IPS-15b (cell line): ENCODE results near the gene KRT39.
"Not testable (repeated sequence)": the region's sequence is repeated elsewhere in the genome, so short reads cannot be mapped to it uniquely, and the experiment has no call there.

Experiments
- H3K27me3 ChIP-seq: one replicate; pipeline ENCODE4 v1.6.1; 2013; ENCODE audit warnings: low read length; ENCODE audit not compliant: control insufficient read depth, insufficient read depth
- H3K36me3 ChIP-seq: one replicate; pipeline ENCODE4 v1.6.1; 2013; ENCODE audit warnings: low read length; ENCODE audit not compliant: control insufficient read depth, insufficient read depth
- H3K4me1 ChIP-seq: one replicate; pipeline ENCODE4 v1.6.1; 2013; ENCODE audit warnings: mild to moderate bottlenecking, low read length; ENCODE audit not compliant: control insufficient read depth, insufficient read depth
- H3K4me3 ChIP-seq: one replicate; pipeline ENCODE4 v1.5.1; 2013; ENCODE audit warnings: low read depth, low read length
- H3K9ac ChIP-seq: one replicate; pipeline ENCODE4 v1.6.1; 2013; ENCODE audit warnings: low read depth, mild to moderate bottlenecking, low read length
- H3K9me3 ChIP-seq: one replicate; pipeline ENCODE4 v1.6.1; 2013; ENCODE audit warnings: mild to moderate bottlenecking, low read length; ENCODE audit not compliant: control insufficient read depth, insufficient read depth

Gene KRT39

DNA sequence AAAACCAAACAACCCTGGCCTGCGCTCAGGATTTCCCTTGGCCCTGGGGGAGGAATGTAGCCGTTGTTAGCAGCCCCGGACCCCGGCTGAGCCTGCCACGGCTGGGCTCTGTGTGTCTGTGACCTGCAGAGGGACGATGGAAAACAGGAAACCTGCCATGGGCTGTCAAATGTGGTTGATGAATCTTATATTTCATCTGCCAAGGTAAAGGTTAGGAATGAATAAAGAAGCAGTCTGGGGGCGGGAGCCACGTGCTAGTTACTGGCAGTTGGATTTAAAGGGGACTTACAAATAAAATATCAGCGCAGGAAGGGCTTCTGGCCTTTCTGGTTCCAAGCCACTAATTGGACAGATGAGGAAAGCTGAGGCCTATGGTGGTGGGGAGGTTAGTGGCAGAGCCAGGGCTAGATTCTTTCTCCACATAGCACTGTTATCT, 29.3 kb downstream of the KRT39 start, which contains the start of gene KRT23:
Gene KRT23 (minus strand): TSS at position 263 of the 436 bp plus-strand sequence. CDS start 1,043 bp downstream, outside the sequence.
- Histone ChIP-seq H3K27me3 (no peaks in the 10 kb centered on the region), H3K4me3 (no peak within 1 kb of the TSS), H3K4me1 (peaks cover 7% of the 10 kb centered on the region), H3K9me3 (no peaks in the 10 kb centered on the region), H3K36me3 (no peaks in the 10 kb centered on the region), H3K9ac (no peak within 1 kb of the TSS)

DNA sequence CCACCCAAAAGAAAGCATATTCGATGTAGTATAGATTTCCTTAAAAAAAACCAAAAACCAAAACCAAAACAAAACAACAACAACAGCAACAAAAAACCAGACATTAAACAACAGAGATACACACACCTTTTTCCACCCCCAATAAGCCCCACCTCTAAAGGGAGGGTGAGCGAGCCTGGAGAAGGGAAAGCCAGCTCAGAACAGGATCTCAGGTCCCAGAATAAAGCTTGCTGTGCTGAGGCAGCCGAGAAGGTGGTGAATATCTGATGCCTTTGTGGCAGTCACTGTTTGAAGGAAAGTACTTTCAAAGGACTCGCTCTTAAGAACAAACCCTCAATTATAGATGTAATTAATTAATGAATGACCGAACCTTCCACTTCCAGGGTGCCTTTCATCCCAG, 29.8 kb downstream of the KRT39 start:
- H3K27me3 ChIP-seq: no peaks in the 10 kb centered on the region
- no peak overlapping the region for H3K9ac ChIP-seq
- no peak overlapping the region for H3K4me3 ChIP-seq
- peaks cover 7% of the 10 kb centered on the region for H3K4me1 ChIP-seq
- no peaks in the 10 kb centered on the region for H3K36me3 ChIP-seq
- no peaks in the 10 kb centered on the region for H3K9me3 ChIP-seq

DNA sequence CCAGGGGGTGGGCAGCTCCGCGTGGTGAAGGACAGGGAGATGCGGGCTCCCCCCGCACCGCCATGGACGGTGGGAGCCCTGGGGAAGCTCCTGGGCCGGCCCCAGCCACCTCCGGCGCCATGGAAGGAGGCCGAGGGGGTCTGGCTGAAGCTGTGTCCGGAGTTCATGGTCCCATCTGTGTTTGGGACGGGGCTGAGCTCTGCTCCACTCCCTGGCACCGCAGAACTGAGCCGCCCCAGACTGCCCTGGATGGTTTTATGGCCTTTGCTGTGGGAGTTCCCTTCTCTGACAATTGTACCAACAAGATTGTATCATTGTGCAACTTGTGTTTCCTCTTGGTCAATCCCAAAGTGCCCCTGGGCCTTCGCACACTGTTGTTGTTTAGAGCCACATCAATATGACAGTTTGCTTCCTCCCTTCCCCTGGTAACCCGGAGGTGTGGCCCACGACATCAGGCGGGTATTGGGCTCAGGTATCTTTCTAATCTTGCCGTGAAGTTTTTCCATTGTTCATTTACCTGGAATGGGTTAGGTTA, 30.2 kb downstream of the KRT39 start:
- H3K9me3 ChIP-seq: no peaks in the 10 kb centered on the region
- H3K4me1 ChIP-seq: peaks cover 7% of the 10 kb centered on the region
- no peak overlapping the region for H3K4me3 ChIP-seq
- no peak overlapping the region for H3K9ac ChIP-seq
- no peaks in the 10 kb centered on the region for H3K36me3 ChIP-seq
- no peaks in the 10 kb centered on the region for H3K27me3 ChIP-seq

DNA sequence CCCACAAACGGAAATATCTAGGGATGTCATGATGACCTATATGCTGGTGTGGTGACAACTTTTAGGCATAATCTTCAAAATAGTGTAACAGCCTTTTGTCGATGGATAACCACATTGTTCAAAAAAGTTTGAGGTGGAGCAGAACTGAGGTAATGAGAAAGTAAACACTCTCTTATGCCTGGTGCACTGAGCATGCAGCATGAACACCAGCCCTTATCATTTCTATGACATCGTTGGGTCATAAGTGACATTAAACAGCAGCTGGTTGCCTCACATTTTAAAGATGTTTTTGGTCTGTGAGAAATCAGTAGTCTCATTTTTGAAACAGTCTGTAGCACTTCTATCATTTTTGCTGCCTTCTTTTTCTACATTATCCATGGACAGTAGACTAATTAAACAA, 31.1 kb downstream of the KRT39 start:
- no peak overlapping the region for H3K9ac ChIP-seq
- no peaks in the 10 kb centered on the region for H3K27me3 ChIP-seq
- H3K4me1 ChIP-seq: peaks cover 7% of the 10 kb centered on the region
- H3K36me3 ChIP-seq: no peaks in the 10 kb centered on the region
- H3K4me3 ChIP-seq: no peak overlapping the region
- no peaks in the 10 kb centered on the region for H3K9me3 ChIP-seq

DNA sequence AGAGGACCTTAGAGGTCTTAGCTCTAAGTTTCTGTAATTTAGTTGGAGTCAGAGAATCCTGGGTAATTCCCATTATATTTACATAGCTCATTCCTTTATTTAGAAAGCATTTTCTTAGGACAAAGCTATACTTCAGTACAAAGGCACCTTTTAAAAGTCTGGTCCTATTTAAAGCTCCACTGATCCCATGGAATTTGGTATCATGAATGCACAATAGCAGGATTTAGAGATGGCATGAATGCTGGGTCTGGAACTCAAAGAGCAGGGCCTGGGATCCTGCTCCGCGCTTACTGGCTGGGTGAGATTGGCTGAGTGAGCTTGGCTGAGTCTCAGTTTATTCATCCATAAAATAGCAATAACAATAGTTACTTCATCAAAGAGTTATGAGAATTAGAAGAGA, 34.1 kb downstream of the KRT39 start:
- no peaks in the 10 kb centered on the region for H3K27me3 ChIP-seq
- no peak overlapping the region for H3K4me3 ChIP-seq

DNA sequence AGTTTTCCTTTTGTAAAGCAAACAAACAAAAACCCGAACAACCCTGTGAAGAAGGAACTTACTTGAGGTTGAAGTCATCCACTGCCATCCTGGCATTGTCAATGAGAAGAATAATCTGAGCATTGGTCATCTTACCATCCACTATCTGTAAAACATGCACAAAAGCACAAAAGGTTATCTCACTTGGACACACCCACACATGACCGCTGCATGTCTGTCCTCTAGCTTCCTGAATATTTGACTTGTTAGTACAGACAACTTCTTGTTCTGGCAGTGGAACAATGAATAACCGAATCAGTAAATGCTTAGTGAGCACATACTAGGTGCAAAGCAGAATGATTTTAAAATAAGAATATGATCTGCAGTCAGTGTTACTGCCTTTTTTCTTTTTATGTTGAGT, 35.4 kb downstream of the KRT39 start:
- Histone ChIP-seq H3K9ac (no peak overlapping the region), H3K4me3 (no peak overlapping the region), H3K9me3 (no peaks in the 10 kb centered on the region), H3K36me3 (no peaks in the 10 kb centered on the region), H3K27me3 (no peaks in the 10 kb centered on the region), H3K4me1 (no peaks in the 10 kb centered on the region)

More for the DNA sequence above, 34.1 kb downstream of the KRT39 start:
- H3K9me3 ChIP-seq: no peaks in the 10 kb centered on the region
- peaks cover 7% of the 10 kb centered on the region for H3K4me1 ChIP-seq
- no peaks in the 10 kb centered on the region for H3K36me3 ChIP-seq
- no peak overlapping the region for H3K9ac ChIP-seq

DNA sequence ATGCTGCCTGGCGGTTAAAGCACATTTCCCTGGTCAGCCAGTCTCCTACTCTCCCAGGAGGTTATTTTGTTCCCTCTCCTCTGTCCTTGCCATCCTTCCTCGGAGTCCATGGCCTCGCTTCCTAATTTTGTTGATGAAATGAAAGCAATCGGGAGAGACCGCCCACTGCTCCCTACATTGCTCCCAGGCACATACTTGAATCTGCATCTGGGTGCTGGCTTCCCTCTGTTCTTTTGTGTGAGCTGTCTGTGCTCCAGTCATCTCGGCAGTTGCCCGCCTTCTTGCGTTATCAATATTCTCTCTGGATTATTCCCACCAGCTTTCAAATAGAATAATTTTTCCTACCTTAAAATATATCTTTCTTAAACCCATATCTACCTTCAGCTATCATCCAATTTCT, 40.4 kb downstream of the KRT39 start:
- no peak overlapping the region for H3K9ac ChIP-seq
- H3K36me3 ChIP-seq: no peaks in the 10 kb centered on the region
- H3K9me3 ChIP-seq: no peaks in the 10 kb centered on the region
- H3K27me3 ChIP-seq: no peaks in the 10 kb centered on the region
- no peak overlapping the region for H3K4me3 ChIP-seq
- H3K4me1 ChIP-seq: no peaks in the 10 kb centered on the region

DNA sequence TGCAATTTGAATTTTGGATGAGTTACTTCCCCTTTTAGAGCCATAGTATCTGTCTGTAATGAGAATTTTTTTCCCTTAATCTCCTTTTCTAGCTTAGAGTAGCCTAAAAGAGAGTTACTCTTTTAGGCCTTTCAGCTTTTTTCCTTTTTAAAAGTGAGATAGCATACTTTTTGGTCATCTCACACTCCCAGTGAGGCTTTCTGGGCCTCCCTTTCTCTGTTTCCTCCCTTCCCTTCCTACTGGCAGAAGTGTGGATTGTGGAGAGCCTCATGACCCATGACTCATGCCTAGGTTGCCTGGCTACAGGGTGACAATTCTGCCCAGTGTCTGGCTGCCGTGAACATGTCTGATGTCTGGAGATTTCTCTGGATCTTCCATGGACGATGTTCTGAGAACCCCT, 44.5 kb downstream of the KRT39 start:
- Histone ChIP-seq H3K4me1 (no peaks in the 10 kb centered on the region), H3K9ac (no peak overlapping the region), H3K4me3 (no peak overlapping the region)

DNA sequence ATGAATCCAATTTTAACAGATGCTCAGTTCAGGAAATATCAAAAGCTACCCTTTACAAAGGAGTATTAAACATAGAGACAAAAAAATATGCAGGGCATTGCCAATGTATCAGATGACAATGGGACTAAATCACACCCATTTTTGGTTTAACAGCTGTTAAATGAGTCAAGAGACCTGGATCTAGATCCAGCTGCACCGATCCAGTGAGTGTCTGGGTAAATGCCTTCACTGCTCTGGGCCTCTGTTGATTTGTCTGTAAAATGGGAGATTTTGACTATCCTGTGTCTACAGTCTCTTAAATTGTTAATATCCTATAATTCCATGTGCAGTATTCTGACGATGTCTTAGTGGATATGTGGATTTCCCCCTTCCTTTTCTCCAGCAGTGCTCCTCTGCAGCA, 45.7 kb downstream of the KRT39 start:
- no peaks in the 10 kb centered on the region for H3K36me3 ChIP-seq
- no peak overlapping the region for H3K9ac ChIP-seq
- H3K4me1 ChIP-seq: no peaks in the 10 kb centered on the region
- no peaks in the 10 kb centered on the region for H3K9me3 ChIP-seq
- H3K4me3 ChIP-seq: no peak overlapping the region
- no peaks in the 10 kb centered on the region for H3K27me3 ChIP-seq

More for the DNA sequence above, 44.5 kb downstream of the KRT39 start:
- Histone ChIP-seq H3K36me3 (no peaks in the 10 kb centered on the region), H3K27me3 (no peaks in the 10 kb centered on the region), H3K9me3 (no peaks in the 10 kb centered on the region)

DNA sequence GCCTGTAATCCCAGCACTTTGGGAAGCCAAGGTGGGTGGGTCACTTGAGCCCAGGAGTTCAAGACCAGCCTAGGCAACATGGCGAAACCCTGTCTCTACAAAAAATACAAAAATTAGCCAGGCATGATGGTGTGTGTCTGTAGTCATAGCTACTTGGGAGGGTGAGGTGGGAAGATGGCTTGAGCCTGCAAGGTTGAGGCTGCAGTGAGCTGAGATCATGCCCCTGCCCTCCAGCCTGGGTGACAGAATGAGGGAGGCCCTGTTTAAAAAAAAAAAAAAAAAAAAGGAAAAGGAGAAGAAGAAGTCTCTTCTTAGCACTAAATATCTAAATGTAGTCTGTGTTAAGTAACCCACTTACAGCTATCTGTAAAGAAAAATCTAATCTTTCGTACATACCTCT, 49.6 kb downstream of the KRT39 start:
- not testable (repeated sequence) for H3K27me3 ChIP-seq, H3K4me3 ChIP-seq, H3K4me1 ChIP-seq, H3K9me3 ChIP-seq, H3K9ac ChIP-seq, H3K36me3 ChIP-seq

DNA sequence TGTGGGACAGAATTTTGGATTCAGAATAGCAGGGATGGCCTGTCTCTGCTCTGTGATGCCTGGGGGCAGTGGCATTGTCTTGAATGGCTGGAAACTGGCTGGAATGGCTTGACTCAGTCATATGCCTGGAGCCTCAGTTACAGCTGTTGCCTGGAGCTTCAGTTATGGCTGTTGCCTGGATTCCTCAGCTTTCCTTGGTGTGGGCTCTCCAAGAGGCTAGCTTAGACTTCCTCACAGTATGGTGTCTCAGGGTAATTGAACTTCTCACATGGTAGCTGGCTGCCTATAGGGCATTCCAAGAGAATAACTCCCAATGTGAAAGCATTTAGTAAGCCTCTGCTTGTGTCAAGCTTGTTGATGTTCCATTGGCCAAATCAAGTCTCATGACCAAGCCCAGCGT, 50.4 kb downstream of the KRT39 start:
- H3K9me3 ChIP-seq: no peaks in the 10 kb centered on the region
- no peaks in the 10 kb centered on the region for H3K4me1 ChIP-seq
- no peaks in the 10 kb centered on the region for H3K36me3 ChIP-seq
- H3K27me3 ChIP-seq: no peaks in the 10 kb centered on the region
- no peak overlapping the region for H3K4me3 ChIP-seq
- no peak overlapping the region for H3K9ac ChIP-seq

DNA sequence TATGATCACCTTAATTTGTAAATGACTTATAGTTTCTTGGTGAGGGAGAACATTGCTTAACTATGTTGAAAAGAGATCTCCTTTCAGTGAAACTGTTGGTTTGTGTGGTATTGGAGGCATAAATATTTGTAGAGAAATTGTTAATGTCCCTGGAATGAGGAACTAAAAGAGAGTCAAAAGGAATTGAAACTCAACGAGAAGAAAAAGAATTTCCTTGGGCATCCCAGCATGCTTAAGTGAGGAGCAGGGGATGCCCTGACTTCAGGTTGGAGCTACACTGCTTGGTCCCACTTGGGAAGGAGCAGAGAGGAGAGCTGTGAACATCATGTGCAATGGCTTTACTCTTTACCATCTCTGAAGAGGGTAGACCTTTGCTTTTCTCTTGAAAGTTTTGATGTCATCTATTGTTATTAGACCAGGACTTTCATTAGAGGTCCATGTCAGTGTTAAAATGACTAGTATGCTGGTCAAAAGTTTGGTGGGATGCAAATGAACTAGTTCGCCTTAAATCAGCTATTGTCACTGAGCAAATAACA, 51.0 kb downstream of the KRT39 start:
- H3K4me3 ChIP-seq: no peak overlapping the region
- no peaks in the 10 kb centered on the region for H3K4me1 ChIP-seq
- no peak overlapping the region for H3K9ac ChIP-seq
- no peaks in the 10 kb centered on the region for H3K36me3 ChIP-seq
- H3K9me3 ChIP-seq: no peaks in the 10 kb centered on the region
- no peaks in the 10 kb centered on the region for H3K27me3 ChIP-seq
